Fibroblast of skin of left quadriceps (primary cell): Measurements from ENCODE around the gene MEF2B.
"Not testable (repeated sequence)": the region's sequence is repeated elsewhere in the genome, so short reads cannot be mapped to it uniquely, and the experiment has no call there.

Experiments used
- DNase-seq, 2 experiments: peaks; one replicate each; pipeline ENCODE4 v3.0.0-alpha.2; 2013; ENCODE audit warnings: low read depth in 2 of 2

MEF2B gene

DNA sequence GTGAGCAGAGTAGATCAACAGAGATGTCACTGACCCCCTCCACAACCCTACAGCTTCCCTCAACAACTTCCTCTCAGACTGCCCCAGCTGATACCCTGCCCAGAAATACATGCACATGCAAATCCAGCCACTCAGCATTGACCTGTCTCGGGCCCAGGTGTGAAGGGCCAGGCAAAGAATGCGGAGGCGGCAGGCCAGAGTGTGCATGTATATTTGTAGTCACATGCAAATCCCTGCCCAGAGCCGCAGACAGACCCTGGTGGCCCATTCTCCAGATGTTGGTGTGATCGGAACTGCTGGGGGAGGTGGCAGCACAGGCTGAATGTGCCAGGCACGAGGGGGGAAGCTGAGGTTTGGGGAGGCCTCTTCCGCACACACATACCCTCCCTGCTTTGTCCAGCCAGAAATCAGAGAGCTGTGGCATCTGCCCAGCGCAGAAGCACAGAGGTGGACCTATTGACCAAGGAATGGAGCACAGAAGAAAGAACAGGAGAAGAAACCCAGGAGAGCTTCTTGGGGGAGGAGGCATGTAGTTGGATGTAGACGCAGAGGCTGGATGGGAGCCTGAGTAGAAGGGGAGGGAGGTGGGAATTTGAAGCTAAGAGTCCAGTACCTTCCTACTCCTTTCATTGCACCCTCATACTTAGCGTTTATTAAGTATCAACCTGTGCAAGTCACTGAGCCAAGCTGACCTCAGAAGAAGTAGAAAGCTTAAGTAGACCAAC is 14.4 kb downstream of the MEF2B start:
- DNase-seq, result no peak

DNA sequence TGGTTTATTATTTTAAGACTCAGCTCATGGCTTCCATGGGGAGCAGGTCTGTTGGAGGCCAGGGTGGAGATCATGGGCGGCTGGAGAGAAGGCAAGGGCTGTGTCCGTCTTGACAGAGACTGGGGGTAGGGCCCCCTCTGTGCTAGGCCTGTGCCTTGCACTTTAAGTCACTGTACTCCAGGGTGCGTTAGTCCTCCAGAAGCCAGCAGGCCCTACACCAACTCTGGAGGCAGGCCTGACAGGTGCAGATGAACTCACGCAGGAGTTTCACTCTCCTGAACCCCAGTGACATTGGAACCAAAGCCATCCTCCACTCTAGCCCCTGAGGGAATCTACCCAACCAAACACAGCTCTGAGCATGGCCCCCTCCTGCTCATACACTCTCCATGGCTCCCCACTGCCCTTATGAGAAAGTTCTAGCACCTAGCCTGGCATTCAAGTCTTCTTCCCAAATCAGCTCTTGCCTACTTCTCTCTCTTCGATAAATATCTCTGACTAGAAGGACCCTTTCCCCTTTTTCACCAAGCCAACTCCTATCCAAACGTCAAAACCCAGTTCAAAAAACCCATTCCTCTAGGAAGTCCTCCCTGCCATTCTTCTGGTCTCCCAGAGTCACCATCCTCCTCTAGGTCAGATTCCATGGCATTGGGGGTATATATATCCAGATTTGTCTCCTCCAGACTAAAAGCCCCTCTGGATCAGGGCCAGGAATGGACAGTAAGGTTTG is 15.1 kb downstream of the MEF2B start:
- no peak for DNase-seq

DNA sequence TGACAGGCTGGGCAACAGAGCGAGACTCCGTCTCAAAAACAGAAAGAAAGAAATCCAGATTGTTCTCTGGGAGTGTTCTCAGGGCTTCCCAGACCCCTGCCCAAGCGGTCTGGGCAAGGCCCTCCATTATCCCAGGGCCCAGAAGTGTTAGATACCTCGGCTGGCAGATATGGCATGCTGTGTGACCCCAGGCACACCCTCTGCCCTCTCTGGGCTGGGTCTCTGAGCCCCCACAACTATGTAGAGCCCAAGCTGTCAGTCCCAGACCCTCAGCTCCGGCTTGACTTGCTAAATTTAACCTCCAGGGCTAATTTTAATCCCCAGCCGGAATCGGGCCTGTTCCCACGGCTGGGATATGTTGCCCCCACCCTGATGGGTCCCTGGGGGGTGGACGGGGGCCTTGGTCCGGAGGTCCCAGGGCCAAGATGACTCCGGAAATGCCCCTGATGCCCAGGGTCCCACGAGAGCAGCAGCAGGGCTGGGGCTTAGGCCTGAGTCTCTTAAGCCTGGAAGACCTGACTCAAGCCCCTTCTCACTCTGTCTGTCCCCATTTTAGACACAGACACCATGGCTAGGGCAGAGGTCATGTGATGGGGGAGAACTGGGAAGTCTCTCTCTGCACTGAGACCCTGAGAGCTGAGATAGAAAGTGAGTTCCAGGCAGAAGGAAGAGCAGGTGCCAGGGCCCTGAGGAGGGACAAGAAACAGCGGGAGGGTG is 17.2 kb downstream of the MEF2B start:
- DNase-seq, result no peak

DNA sequence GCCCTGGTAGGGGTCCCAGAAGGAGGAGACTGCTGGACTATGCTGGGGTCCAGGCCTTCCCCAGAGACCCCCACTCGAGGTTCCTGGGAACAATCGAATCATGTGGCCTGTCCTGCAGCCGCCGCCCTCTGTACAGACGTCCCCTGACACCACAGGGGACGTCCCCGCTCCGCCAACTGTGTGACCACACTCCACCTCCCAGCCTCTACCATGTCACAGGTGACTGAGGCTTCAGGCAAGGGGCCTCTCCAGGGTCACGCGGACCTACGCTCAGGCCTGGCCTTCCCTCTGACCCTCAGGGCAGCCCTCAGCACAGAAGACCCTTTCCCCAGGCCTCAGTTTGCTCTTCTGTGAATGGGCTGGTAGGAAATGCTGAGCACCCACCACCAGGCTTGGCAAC is 18.6 kb downstream of the MEF2B start:
- DNase-seq, result no peak

DNA sequence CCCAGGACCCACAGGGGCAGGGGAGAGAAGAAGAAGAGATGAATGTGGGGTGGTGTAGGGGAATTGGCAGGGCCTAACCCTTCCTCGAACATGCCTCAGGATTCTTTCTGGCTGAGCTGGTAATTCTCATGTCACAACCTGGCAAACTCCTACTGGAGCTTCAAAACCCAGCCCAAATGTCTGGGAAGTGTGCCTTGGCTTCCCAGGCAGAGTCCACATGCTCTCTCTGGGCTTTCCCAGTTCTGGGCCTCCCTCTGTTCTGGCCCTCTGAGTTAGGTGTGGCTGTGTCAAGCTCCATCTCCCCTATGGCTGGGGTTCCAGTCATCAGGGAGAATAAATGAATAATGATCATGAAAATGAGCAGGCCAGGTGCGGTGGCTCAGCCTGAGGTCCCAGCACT is 20.6 kb downstream of the MEF2B start:
- DNase-seq, result no peak

DNA sequence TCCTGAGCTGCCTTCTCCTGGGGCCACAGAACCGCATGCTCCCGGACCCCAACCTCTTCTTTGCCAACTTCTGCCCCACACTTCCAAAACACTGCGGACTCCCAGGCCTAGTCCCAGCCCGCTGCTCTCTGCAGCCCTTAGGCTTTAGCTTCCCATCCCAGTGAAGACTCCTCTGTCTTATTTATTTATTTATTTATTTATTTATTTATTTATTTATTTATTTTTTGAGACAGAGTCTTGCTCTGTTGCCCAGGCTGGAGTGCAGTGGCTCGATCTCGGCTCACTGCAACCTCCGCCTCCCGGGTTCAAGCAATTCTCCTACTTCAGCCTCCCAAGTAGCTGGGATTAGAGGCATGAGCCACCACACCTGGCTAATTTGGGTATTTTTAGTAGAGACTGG is 21.6 kb downstream of the MEF2B start:
- not testable (repeated sequence) for DNase-seq

DNA sequence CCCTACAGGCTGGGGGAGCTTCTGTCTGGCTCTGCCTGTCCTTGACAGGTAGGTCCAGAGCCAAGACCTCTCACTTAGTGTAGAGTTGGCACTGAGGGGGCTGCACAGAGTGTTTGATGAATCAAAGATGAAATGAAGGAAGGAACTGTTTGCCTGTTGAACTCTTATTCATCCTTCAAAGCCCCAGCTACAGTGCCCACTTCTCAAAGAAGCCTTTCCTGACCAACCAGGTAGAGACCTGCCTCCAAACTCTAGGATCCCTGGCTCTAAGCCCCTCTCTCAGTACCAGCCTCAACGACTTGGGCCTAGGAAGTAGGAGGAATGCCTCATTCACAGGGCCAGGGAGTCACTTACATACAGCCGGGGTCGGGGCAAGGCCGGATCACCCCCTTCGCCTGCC is 22.7 kb downstream of the MEF2B start:
- DNase-seq, result no peak

DNA sequence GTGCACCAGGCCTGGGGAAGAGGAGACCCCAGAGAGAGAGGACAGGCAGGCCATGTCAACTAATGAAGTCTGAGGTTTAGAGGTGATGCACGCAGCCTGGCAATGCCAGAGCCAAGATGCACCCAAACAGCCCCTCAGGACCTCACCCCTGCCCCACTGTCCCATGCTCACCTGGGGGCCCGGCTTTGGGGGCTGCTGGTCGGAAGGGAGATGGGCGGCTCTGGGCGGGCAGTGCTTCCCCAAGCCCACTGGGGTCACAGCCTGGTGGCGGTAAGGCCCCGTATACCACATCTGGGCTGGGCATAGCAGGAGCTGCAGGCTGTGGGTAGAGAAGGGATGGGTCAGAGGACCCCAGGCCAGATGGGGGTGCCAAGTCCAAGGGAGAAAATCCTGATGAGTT is 23.2 kb downstream of the MEF2B start:
- no peak for DNase-seq

DNA sequence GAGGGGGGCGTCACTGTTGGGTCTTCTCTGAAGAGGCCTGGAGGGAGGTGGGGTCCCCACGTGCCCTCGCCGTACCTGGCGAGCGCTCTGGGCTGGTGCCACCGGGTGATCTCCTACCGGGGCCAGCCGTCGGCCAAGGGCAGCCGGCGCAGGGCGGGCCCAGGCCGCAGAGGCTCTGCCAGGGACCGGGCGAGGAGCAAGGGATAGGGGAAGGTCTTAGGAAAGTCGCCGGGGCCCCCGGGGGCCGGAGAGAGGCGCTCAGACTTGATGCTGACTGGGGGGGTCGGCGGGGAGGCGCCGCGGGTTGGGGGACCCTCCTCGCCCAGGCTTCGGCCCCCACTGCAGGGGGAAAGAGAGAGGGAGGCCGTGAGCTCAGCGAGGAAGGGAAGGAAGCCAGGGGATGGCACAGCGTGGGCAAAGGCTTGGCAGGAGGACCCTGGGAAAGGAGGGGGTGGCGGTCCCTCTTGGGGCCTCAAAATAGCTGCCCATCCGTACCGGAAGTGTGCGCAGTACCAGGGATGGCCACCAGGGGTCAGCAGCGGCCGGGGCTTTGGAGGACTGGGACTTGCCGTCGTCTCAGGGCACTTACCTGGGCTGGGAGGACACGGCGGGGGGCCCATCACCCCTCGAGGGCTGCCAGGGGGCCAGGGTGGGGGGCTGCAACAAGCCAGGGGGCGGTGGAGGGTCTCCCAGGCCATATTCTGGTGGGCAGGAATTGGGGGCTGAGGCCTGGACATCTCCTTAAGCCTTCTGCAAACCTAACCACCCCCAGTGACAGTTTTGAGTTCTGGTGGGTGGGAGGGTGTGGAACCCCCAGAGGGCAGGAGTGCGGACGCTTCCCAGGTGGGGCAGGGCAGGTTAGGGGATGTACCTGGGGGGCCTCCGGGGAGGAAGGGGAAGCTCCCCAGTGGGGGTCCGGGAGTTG is 24.1 kb downstream of the MEF2B start:
- DNase-seq, result peak; percentile 20 to 23

DNA sequence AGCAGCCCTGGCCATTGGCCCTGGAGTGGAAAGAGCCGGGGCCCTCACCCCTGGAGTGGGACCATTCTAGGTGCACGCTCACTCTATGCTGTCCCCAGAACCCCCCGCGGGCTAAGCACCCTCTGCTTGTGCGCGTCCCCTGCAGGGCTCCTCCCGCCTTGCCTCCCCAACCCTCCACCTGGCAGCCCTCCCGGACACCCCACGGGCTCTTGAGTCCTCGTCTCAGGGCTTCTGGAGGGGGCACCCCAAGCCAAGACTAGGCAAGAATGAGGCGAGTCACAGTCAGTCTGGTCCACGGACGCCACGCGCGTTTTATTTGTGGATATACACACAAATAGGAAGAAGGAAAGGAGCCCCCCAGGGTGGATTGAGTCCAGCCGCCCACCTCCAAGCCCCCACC is 24.8 kb downstream of the MEF2B start:
- no peak for DNase-seq

DNA sequence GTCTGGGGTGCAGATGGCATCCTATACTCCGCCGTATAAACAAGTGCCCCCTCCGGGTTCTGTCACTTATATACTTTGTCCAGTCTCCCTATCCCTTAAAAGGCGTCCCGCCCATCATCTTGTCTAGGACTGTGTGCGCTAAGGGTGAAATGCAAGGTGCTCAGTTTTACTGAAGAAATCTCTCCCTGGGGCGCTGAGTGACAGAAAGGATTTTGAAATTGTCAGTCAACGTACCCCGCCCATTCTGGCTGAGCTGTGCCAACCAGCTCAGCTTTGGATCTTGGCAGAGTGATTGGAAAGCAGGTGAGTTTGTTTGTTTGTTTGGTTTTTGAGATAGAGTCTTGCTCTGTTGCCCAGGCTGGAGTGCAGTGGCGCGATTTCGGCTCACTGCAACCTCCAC is 27.7 kb downstream of the MEF2B start:
- DNase-seq, result no peak

DNA sequence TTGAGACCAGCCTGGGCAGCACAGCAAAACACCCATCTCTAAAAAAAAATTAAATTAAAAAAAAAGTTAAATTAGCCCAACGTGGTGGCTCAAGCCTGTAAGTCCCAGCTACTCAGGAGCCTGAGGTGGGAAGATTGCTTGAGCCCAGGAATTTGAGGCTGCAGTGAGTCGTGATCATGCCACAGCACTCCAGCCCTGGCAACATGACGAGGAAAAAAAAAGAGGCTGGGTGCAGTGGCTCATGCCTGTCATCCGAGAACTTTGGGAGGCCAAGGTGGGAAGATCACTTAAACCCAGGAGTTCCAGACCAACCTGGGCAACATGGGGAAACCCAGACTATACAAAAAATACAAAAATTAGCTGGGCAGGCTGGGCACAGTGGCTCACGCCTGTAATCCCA is 29.6 kb downstream of the MEF2B start:
- DNase-seq, result no peak

DNA sequence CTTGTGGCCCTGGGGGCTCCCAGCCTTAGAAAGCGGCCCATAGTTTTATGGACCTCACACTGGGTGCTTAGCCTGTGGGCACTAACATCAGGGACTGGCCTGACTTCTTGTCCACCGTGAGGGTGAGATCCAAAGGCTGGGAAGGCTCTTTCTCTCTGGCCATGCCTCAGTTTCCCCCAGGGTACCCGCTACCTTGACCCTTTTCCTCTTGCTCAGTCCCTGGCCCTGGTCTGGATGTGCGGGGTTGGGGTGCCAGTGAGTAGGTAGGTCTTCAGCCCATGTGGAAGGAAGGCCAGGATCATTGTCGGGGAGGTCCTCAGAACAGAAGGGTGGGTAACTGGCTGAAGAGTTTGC is 30.2 kb downstream of the MEF2B start:
- DNase-seq, result no peak

DNA sequence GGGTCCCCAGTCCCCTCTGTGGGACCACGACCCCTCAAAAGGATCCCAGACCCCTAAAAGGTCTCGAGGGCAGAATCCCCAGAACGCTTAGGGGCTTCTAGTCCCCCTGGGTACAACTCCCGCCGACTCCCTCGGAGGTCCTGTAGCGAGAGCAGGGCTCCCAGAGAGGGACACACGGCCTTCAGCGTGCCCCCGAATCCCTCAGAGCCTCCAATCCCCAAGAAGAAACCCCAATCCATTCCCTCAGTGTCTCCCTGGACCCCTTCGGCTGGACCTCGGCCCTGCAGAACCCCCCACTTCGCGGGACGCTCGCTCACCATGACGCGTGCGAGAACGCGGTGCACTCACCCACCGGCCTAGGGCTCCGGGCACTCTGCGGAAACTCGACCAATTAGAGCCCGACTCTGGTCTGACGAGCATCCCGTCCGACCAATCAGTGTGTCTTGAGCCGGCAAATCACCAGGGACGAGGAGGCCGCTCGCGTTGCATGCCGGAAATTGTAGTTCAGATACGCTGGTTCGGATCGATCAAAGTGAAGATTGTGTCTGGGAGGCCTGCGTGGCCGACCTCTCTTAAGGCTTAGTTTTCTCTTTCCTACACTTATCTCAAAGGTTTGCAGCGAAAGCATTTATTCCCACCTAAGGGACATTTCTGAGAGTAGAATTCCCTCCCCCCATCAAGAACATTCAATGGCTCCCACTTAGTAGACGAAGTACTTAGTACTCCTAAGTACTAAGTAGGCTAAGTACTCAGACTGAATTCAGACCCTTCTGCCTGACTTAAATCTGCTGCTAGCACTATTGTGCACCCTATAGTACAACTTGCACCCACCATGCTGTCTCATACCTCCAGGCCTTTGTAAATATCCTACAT is 31.7 kb downstream of the MEF2B start, which contains the start of gene TMEM161A:
Gene TMEM161A (minus strand): TSS at position 370 of the 873 bp plus-strand sequence. CDS start 50 bp downstream, at position 320.
- DNase-seq, result peak; percentile 98

DNA sequence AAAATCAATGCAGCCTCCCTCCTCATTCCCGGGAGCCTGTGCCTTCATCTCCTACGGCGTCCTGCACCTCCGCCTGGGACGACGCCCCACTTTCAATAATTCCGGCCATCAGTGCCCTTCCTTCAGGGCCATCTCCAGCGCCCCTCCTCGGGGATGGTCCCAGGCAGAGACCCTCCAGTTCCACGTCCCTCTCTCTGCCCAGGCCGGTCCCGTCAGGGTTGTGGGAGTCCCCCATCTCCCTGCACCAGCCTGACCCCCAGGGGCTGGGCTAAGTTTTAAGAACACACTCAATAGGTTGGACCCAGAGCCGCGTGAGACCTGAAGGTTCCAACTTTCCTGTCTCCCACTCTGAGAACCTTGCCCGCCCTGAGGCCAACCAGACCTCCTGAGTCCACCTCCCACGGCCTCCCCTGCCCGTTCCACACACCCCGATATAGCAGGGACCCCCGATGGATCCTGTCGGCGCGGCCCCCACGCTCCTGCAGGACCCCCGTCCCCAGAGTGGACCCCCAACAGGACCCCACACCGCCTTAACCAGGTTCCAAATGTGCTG is 32.4 kb downstream of the MEF2B start:
- DNase-seq, result no peak

DNA sequence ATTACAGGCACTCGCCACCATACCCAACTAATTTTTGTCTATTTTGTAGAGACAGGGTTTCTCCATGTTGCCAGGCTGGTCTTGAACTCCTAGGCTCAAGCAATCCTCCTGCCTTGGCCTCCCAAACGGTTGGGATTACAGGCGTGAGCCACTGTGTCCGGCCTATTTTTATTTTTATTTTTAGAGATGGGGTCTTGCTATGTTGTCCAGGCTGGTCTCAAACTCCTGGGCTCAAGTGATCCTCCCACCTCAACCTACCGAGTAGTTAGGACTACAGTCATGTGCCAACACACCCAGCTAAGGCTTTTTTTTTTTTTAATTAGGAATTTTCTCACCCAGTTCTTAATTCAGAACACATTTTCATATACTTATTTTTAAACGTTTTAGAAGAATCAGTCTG is 34.4 kb downstream of the MEF2B start:
- DNase-seq, result not testable (repeated sequence)

DNA sequence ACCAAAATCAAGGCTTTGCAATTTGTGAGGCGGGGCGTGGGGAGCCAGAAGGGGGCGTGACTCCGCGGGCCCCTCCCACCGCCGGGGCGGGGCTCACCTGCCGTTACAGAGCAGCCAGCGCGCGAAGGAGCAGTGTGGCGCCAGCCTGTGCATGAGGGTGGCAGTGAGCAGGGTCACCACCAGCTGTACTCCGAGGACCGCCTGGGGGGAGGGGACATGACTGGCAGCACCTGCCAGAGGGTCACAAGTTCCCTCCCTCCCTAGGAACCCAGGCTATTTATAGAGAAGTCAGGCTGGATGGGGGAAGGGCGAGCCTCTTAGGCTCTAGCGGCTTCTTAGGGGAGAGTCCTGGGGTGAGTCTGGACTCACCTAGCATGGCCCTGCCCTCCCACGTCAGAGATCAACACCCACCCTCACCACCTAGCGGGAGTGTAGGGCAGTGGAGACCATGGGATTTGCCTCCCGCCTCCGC is 35.3 kb downstream of the MEF2B start:
- no peak for DNase-seq

DNA sequence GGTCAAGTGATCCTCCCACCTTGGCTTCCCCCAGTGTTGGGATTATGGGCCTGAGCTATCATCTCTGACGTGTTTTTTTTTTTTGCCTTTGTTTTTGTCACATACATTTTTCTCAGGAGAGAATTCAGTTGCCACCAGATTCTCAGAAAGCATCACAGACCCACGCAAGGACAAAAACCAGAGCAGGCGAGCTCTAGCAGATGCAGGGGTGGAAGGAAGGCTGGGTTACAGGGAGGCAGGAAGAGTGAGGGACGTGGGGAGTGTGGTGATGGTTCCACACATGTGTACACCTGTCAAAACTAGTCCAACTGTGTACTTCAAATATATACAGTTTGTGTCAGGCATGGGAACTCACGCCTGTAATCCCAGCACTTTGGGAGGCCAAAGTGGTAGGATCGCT is 36.1 kb downstream of the MEF2B start:
- DNase-seq, result no peak

DNA sequence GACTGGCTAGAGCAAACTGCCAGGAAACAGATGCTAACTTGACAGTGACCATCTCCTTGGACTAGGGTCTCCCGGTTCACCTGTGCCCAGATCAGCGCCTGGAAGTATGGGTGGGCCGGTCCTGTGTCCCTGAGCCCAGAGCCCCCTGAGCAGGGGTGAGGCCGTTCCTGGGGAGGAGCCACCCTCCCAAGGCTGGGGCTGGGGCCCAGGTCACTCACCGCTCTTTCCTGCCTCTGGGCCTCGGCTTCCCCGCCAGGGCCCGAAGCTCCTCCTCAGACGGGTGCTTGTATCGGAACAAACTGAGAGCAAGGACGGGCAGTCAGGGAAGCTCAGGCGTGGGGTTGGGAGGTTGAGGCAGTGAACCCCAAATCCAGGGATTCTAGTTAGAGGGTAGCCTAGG is 37.2 kb downstream of the MEF2B start:
- DNase-seq, result no peak

DNA sequence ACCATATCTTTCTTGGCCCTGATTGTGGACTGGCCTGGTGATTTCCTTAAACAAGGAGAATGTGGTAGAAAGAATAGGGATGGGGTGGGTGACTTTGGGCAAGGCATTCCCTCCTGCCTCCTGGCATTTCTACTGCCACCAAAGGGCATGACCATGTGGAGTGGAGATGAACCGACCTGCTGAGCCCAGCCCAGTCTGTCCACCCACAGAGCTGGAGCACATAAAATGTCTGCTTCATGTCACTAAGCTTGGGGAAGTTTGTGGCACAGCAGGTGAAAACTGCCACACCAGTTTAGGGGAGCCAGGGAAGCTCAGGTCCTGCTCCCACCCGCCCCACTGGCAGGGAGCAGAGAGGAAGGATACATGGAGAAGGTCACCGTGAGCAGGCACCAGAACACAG is 38.1 kb downstream of the MEF2B start:
- DNase-seq, result no peak
